Measurements from ENCODE around the gene C10orf120.

Gene C10orf120

GRCh38 chr10:122671355-122671754 is 28.3 kb downstream of the C10orf120 start:
- Histone ChIP-seq H3K9me3 (ENCODE audit: control insufficient read depth, insufficient read depth, low read length) (no peaks in the 10 kb centered on the region), H3K4me3 (ENCODE audit: low read depth, low read length) (no peak overlapping the region), H3K4me1 (ENCODE audit: control insufficient read depth, insufficient read depth, low read length) (no peaks in the 10 kb centered on the region), H3K36me3 (ENCODE audit: control insufficient read depth, insufficient read depth, low read length) (no peaks in the 10 kb centered on the region), H3K27me3 (ENCODE audit: control insufficient read depth, insufficient read depth, low read length) (no peaks in the 10 kb centered on the region), H3K9ac (ENCODE audit: low read depth, low read length) (no peak overlapping the region)

- no peak overlapping the region for H3K4me3 ChIP-seq (ENCODE audit: low read depth, low read length)
- H3K9me3 ChIP-seq (ENCODE audit: control insufficient read depth, insufficient read depth, low read length), result no peaks in the 10 kb centered on the region
- H3K27me3 ChIP-seq (ENCODE audit: control insufficient read depth, insufficient read depth, low read length), result no peaks in the 10 kb centered on the region
- no peaks in the 10 kb centered on the region for H3K36me3 ChIP-seq (ENCODE audit: control insufficient read depth, insufficient read depth, low read length)
- H3K4me1 ChIP-seq (ENCODE audit: control insufficient read depth, insufficient read depth, low read length), result no peaks in the 10 kb centered on the region
- no peak overlapping the region for H3K9ac ChIP-seq (ENCODE audit: low read depth, low read length)
Measured at GRCh38 chr10:122669842-122670241, 29.8 kb downstream of the C10orf120 start.

GRCh38 chr10:122669045-122669444 is 30.6 kb downstream of the C10orf120 start:
- Histone ChIP-seq H3K9ac (ENCODE audit: low read depth, low read length) (no peak overlapping the region), H3K27me3 (ENCODE audit: control insufficient read depth, insufficient read depth, low read length) (no peaks in the 10 kb centered on the region), H3K9me3 (ENCODE audit: control insufficient read depth, insufficient read depth, low read length) (no peaks in the 10 kb centered on the region), H3K4me3 (ENCODE audit: low read depth, low read length) (no peak overlapping the region), H3K4me1 (ENCODE audit: control insufficient read depth, insufficient read depth, low read length) (no peaks in the 10 kb centered on the region), H3K36me3 (ENCODE audit: control insufficient read depth, insufficient read depth, low read length) (no peaks in the 10 kb centered on the region)

GRCh38 chr10:122665946-122666345 is 33.7 kb downstream of the C10orf120 start:
- H3K4me3 ChIP-seq (ENCODE audit: low read depth, low read length), result no peak overlapping the region
- no peaks in the 10 kb centered on the region for H3K9me3 ChIP-seq (ENCODE audit: control insufficient read depth, insufficient read depth, low read length)
- H3K9ac ChIP-seq (ENCODE audit: low read depth, low read length), result no peak overlapping the region
- no peaks in the 10 kb centered on the region for H3K4me1 ChIP-seq (ENCODE audit: control insufficient read depth, insufficient read depth, low read length)
- H3K27me3 ChIP-seq (ENCODE audit: control insufficient read depth, insufficient read depth, low read length), result no peaks in the 10 kb centered on the region
- H3K36me3 ChIP-seq (ENCODE audit: control insufficient read depth, insufficient read depth, low read length), result no peaks in the 10 kb centered on the region

- Histone ChIP-seq H3K4me1 (ENCODE audit: control insufficient read depth, insufficient read depth, low read length) (no peaks in the 10 kb centered on the region), H3K27me3 (ENCODE audit: control insufficient read depth, insufficient read depth, low read length) (no peaks in the 10 kb centered on the region), H3K9me3 (ENCODE audit: control insufficient read depth, insufficient read depth, low read length) (no peaks in the 10 kb centered on the region), H3K9ac (ENCODE audit: low read depth, low read length) (no peak overlapping the region), H3K36me3 (ENCODE audit: control insufficient read depth, insufficient read depth, low read length) (no peaks in the 10 kb centered on the region), H3K4me3 (ENCODE audit: low read depth, low read length) (no peak overlapping the region)
Measured at GRCh38 chr10:122665329-122665860, 34.3 kb downstream of the C10orf120 start.

- Histone ChIP-seq H3K36me3 (ENCODE audit: control insufficient read depth, insufficient read depth, low read length) (no peaks in the 10 kb centered on the region), H3K9me3 (ENCODE audit: control insufficient read depth, insufficient read depth, low read length) (no peaks in the 10 kb centered on the region), H3K9ac (ENCODE audit: low read depth, low read length) (no peak overlapping the region), H3K27me3 (ENCODE audit: control insufficient read depth, insufficient read depth, low read length) (no peaks in the 10 kb centered on the region), H3K4me1 (ENCODE audit: control insufficient read depth, insufficient read depth, low read length) (no peaks in the 10 kb centered on the region), H3K4me3 (ENCODE audit: low read depth, low read length) (no peak overlapping the region)
Measured at GRCh38 chr10:122664501-122664900, 35.1 kb downstream of the C10orf120 start.

GRCh38 chr10:122663516-122664130 is 36.0 kb downstream of the C10orf120 start:
- Histone ChIP-seq H3K27me3 (ENCODE audit: control insufficient read depth, insufficient read depth, low read length) (no peaks in the 10 kb centered on the region), H3K9ac (ENCODE audit: low read depth, low read length) (no peak overlapping the region), H3K36me3 (ENCODE audit: control insufficient read depth, insufficient read depth, low read length) (no peaks in the 10 kb centered on the region), H3K4me3 (ENCODE audit: low read depth, low read length) (no peak overlapping the region), H3K4me1 (ENCODE audit: control insufficient read depth, insufficient read depth, low read length) (no peaks in the 10 kb centered on the region), H3K9me3 (ENCODE audit: control insufficient read depth, insufficient read depth, low read length) (no peaks in the 10 kb centered on the region)

GRCh38 chr10:122662231-122662630 is 37.4 kb downstream of the C10orf120 start:
- H3K27me3 ChIP-seq (ENCODE audit: control insufficient read depth, insufficient read depth, low read length), result no peaks in the 10 kb centered on the region
- no peak overlapping the region for H3K9ac ChIP-seq (ENCODE audit: low read depth, low read length)
- no peaks in the 10 kb centered on the region for H3K9me3 ChIP-seq (ENCODE audit: control insufficient read depth, insufficient read depth, low read length)
- no peaks in the 10 kb centered on the region for H3K4me1 ChIP-seq (ENCODE audit: control insufficient read depth, insufficient read depth, low read length)
- H3K4me3 ChIP-seq (ENCODE audit: low read depth, low read length), result no peak overlapping the region
- no peaks in the 10 kb centered on the region for H3K36me3 ChIP-seq (ENCODE audit: control insufficient read depth, insufficient read depth, low read length)

- no peak overlapping the region for H3K4me3 ChIP-seq (ENCODE audit: low read depth, low read length)
- H3K27me3 ChIP-seq (ENCODE audit: control insufficient read depth, insufficient read depth, low read length), result no peaks in the 10 kb centered on the region
Measured at GRCh38 chr10:122660696-122661095, 39.0 kb downstream of the C10orf120 start.

GRCh38 chr10:122659651-122660050 is 40.0 kb downstream of the C10orf120 start:
- no peaks in the 10 kb centered on the region for H3K4me1 ChIP-seq (ENCODE audit: control insufficient read depth, insufficient read depth, low read length)
- no peak overlapping the region for H3K4me3 ChIP-seq (ENCODE audit: low read depth, low read length)
- no peak overlapping the region for H3K9ac ChIP-seq (ENCODE audit: low read depth, low read length)
- H3K36me3 ChIP-seq (ENCODE audit: control insufficient read depth, insufficient read depth, low read length), result no peaks in the 10 kb centered on the region
- no peaks in the 10 kb centered on the region for H3K27me3 ChIP-seq (ENCODE audit: control insufficient read depth, insufficient read depth, low read length)
- no peaks in the 10 kb centered on the region for H3K9me3 ChIP-seq (ENCODE audit: control insufficient read depth, insufficient read depth, low read length)

More at GRCh38 chr10:122660696-122661095, 39.0 kb downstream of the C10orf120 start:
- Histone ChIP-seq H3K4me1 (ENCODE audit: control insufficient read depth, insufficient read depth, low read length) (no peaks in the 10 kb centered on the region), H3K36me3 (ENCODE audit: control insufficient read depth, insufficient read depth, low read length) (no peaks in the 10 kb centered on the region), H3K9me3 (ENCODE audit: control insufficient read depth, insufficient read depth, low read length) (no peaks in the 10 kb centered on the region), H3K9ac (ENCODE audit: low read depth, low read length) (no peak overlapping the region)

- Histone ChIP-seq H3K9me3 (ENCODE audit: control insufficient read depth, insufficient read depth, low read length) (no peaks in the 10 kb centered on the region), H3K36me3 (ENCODE audit: control insufficient read depth, insufficient read depth, low read length) (no peaks in the 10 kb centered on the region), H3K4me1 (ENCODE audit: control insufficient read depth, insufficient read depth, low read length) (no peaks in the 10 kb centered on the region), H3K9ac (ENCODE audit: low read depth, low read length) (no peak overlapping the region), H3K4me3 (ENCODE audit: low read depth, low read length) (no peak overlapping the region), H3K27me3 (ENCODE audit: control insufficient read depth, insufficient read depth, low read length) (no peaks in the 10 kb centered on the region)
Measured at GRCh38 chr10:122659126-122659525, 40.5 kb downstream of the C10orf120 start.

GRCh38 chr10:122658356-122659049 is 41.1 kb downstream of the C10orf120 start:
- Histone ChIP-seq H3K27me3 (ENCODE audit: control insufficient read depth, insufficient read depth, low read length) (no peaks in the 10 kb centered on the region), H3K9ac (ENCODE audit: low read depth, low read length) (no peak overlapping the region), H3K36me3 (ENCODE audit: control insufficient read depth, insufficient read depth, low read length) (no peaks in the 10 kb centered on the region), H3K4me1 (ENCODE audit: control insufficient read depth, insufficient read depth, low read length) (no peaks in the 10 kb centered on the region), H3K9me3 (ENCODE audit: control insufficient read depth, insufficient read depth, low read length) (no peaks in the 10 kb centered on the region), H3K4me3 (ENCODE audit: low read depth, low read length) (no peak overlapping the region)

All from iPS-15b (cell line).